PC-3 (cell line): Measurements from ENCODE around the gene ITGB4. TPM values are rescaled to one million over a fixed set of nuclear protein-coding genes. Genes with fewer than 3 reads are reported as not detected.
A peak's percentile ranks its signal among the peaks of the same experiment; 100 is the strongest.

ENCODE experiments used
- ATAC-seq: fragments of 200-7000 bp; cut with Tn5 transposase; 2 replicates; pipeline ENCODE4 v1.9.1; 2020; ENCODE audit warnings: mild to moderate bottlenecking, moderate library complexity
- BruUV-seq: library from RNA; stranded (reverse); fragments of 400-500 nt; replicated peaks from 2 replicates; lab custom pipeline; 2021; lab: Mats Ljungman, UMichigan
- CTCF ChIA-PET: fragments of 300-600 bp; sonication (Branson Sonifier 250); formaldehyde crosslinking; loops from one replicate; lab custom pipeline; 2022; ENCODE audit warnings: antibody characterized with exemption; lab: Charles Lee
- POLR2A ChIA-PET: fragments of 300-600 bp; sonication (Branson Sonifier 250); formaldehyde crosslinking; loops from one replicate; lab custom pipeline; 2022; ENCODE audit warnings: antibody characterized with exemption; ENCODE audit not compliant: unreplicated experiment; lab: Charles Lee
- DNase-seq: peaks from one replicate; pipeline ENCODE4 v3.0.0-alpha.2; 2015
- H2AFZ ChIP-seq: fragments of 300-600 bp; sonication (generic); 2 replicates; pipeline ENCODE4 v1.6.0; 2016; ENCODE audit warnings: antibody characterized with exemption, low read length
- H3F3A ChIP-seq: fragments of 300-600 bp; sonication (generic); one replicate; pipeline ENCODE4 v1.6.0; 2017; ENCODE audit warnings: antibody characterized with exemption, low read length, control low read depth, mild to moderate bottlenecking; ENCODE audit not compliant: unreplicated experiment
- H3K27ac ChIP-seq: fragments of 300-600 bp; sonication (generic); 2 replicates; pipeline ENCODE4 v1.5.1; 2016; ENCODE audit warnings: mild to moderate bottlenecking, low read length
- H3K27me3 ChIP-seq: fragments of 300-600 bp; sonication (generic); 2 replicates; pipeline ENCODE4 v1.6.1; 2016; ENCODE audit warnings: low read length, mixed read lengths
- H3K36me3 ChIP-seq: fragments of 300-600 bp; sonication (generic); 2 replicates; pipeline ENCODE4 v1.6.1; 2016; ENCODE audit warnings: low read depth, mixed run types, low read length, mixed read lengths
- H3K4me1 ChIP-seq: fragments of 300-600 bp; sonication (generic); 2 replicates; pipeline ENCODE4 v1.5.1; 2016; ENCODE audit warnings: low read length; ENCODE audit not compliant: insufficient read depth
- H3K4me2 ChIP-seq: fragments of 300-600 bp; sonication (generic); 2 replicates; pipeline ENCODE4 v1.6.0; 2016; ENCODE audit warnings: low read length
- H3K4me3 ChIP-seq: fragments of 300-600 bp; sonication (generic); 2 replicates; pipeline ENCODE4 v1.5.1; 2016; ENCODE audit warnings: mild to moderate bottlenecking, low read length, mixed read lengths
- H3K79me2 ChIP-seq: fragments of 300-600 bp; sonication (generic); 2 replicates; pipeline ENCODE4 v1.6.1; 2017; ENCODE audit warnings: low read length, mixed read lengths
- H3K9ac ChIP-seq: fragments of 300-600 bp; sonication (generic); 2 replicates; pipeline ENCODE4 v1.6.0; 2016; ENCODE audit warnings: mild to moderate bottlenecking, low read length
- H3K9me2 ChIP-seq: fragments of 300-600 bp; sonication (generic); replicated peaks from 2 replicates; pipeline ENCODE4 v1.6.1; 2016; ENCODE audit warnings: mixed run types, low read length, mixed read lengths
- H3K9me3 ChIP-seq: fragments of 300-600 bp; sonication (generic); 2 replicates; pipeline ENCODE4 v1.6.1; 2016; ENCODE audit warnings: low read length, mixed read lengths
- H4K20me1 ChIP-seq: fragments of 300-600 bp; sonication (generic); 2 replicates; pipeline ENCODE4 v1.6.1; 2016; ENCODE audit warnings: low read length, mixed read lengths
- EZH2 ChIP-seq: fragments of 300-600 bp; sonication (generic); IDR thresholded peaks from one replicate; pipeline ENCODE4 v1.6.1; 2017; ENCODE audit warnings: antibody characterized with exemption, mild to moderate bottlenecking, low read length; ENCODE audit not compliant: unreplicated experiment
- EZH2phosphoT487 ChIP-seq: fragments of 300-600 bp; sonication (generic); IDR thresholded peaks from 2 replicates; pipeline ENCODE4 v1.6.1; 2018; ENCODE audit warnings: mild to moderate bottlenecking, antibody characterized with exemption, low read length, borderline replicate concordance
- intact Hi-C: fragments of 100-400 bp; cut with micrococcal nuclease; formaldehyde crosslinking; loops from 2 replicates; pipeline ENCODE4 v1.9.0; 2023
- total RNA-seq: library from RNA; depleted of rRNA; stranded (reverse); fragments of >200 nt; gene quantifications from 2 replicates; pipeline ENCODE4 v1.2.3, GENCODE V29; 2014
- TF ChIP-seq, protein P1 (sequence below): fragments of 300-600 bp; sonication (generic); conservative IDR thresholded peaks from 2 replicates; pipeline ENCODE4 v1.5.1; 2017; ENCODE audit warnings: antibody characterized with exemption, low read depth, mild to moderate bottlenecking, low read length

The ITGB4 gene
- total RNA-seq, 1 experiment from 2014 or later: 273 TPM

DNA sequence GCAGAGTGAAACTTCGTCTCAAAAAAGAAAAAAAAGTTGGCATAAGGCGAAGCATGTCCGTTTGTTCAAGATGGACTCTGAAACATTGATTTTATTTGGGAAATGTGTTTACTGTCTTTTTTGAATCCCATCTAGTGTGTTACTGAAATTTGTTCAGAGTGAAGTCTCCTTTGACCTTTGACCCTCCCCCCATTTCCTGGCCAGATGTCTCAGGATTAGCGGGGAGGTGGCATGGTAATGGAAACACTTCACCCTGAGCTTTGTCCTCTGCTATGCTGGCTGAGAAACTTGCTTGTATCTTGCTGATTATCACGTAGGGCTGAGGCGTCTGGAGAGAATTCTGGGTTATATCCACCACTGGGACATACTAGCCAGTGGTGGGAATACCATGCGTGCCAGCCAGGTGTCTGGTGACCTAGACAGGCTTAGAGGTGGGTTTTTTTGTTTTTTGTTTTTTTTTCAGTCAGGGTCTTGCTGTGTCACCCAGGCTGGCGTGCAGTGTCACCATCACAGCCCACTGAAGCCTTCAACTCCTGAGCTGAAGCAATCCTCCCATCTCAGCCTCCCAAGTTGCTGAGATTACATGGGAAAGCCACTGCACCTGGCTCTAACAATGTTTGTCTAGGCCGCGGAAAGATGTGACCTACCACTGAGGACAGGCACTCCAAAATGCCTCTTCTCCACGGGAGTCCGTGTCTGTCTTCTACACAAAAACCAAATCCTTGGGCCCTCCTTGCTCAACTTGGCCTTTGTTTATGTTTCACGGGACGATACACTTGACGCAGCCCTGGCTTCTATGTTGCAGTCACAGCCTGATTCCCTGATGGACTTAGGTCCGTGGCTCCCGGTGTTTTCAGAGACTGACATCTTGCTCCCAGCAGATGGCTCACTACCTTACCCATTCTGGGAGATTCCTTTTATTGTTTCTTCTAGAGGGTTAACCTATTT is 50.3 kb downstream of the ITGB4 start:
- Histone ChIP-seq H3K79me2 (peaks cover 1% of the 10 kb centered on the region; the same call in 1 of the 2 replicates), H2AFZ (0 out of 2 replicates have a peak overlapping the region, but pooled peaks have one; percentile 24), H3K9me3 (no peaks in the 10 kb centered on the region), H3K27me3 (no peaks in the 10 kb centered on the region), H3K27ac (no peak overlapping the region), H3K4me3 (no peak overlapping the region), H3K4me2 (no peak overlapping the region), H3K4me1 (peaks cover 11% of the 10 kb centered on the region; the same call in 1 of the 2 replicates), H3K36me3 (peaks cover 3% of the 10 kb centered on the region), H3K9ac (no peak overlapping the region), H3F3A (peaks cover 9% of the 10 kb centered on the region), H3K9me2 (no peaks in the 10 kb centered on the region), H4K20me1 (peaks cover 5% of the 10 kb centered on the region)
- CTCF ChIA-PET: interaction anchor here (0.6 kb wide), 1 partner anchor 12 kb away, joined by 3 read pairs; no protein-coding TSS in a partner anchor
- POLR2A ChIA-PET: interaction anchor here (0.6 kb wide), 1 partner anchor 107 kb away, joined by 4 read pairs; the partner anchor contains the start of gene TRIM47
- TF ChIP-seq EZH2: no peak
- TF ChIP-seq, protein P1, sequence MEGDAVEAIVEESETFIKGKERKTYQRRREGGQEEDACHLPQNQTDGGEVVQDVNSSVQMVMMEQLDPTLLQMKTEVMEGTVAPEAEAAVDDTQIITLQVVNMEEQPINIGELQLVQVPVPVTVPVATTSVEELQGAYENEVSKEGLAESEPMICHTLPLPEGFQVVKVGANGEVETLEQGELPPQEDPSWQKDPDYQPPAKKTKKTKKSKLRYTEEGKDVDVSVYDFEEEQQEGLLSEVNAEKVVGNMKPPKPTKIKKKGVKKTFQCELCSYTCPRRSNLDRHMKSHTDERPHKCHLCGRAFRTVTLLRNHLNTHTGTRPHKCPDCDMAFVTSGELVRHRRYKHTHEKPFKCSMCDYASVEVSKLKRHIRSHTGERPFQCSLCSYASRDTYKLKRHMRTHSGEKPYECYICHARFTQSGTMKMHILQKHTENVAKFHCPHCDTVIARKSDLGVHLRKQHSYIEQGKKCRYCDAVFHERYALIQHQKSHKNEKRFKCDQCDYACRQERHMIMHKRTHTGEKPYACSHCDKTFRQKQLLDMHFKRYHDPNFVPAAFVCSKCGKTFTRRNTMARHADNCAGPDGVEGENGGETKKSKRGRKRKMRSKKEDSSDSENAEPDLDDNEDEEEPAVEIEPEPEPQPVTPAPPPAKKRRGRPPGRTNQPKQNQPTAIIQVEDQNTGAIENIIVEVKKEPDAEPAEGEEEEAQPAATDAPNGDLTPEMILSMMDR: peak; percentile 61
- no TSS peak for BruUV-seq
- peak; percentile 10; the same call in 1 of the 2 replicates for ATAC-seq
- intact Hi-C loops: loop anchor here (5.0 kb wide), 1 partner anchor 76 kb away; no protein-coding TSS in a partner anchor
- DNase-seq: peak; percentile 59

DNA sequence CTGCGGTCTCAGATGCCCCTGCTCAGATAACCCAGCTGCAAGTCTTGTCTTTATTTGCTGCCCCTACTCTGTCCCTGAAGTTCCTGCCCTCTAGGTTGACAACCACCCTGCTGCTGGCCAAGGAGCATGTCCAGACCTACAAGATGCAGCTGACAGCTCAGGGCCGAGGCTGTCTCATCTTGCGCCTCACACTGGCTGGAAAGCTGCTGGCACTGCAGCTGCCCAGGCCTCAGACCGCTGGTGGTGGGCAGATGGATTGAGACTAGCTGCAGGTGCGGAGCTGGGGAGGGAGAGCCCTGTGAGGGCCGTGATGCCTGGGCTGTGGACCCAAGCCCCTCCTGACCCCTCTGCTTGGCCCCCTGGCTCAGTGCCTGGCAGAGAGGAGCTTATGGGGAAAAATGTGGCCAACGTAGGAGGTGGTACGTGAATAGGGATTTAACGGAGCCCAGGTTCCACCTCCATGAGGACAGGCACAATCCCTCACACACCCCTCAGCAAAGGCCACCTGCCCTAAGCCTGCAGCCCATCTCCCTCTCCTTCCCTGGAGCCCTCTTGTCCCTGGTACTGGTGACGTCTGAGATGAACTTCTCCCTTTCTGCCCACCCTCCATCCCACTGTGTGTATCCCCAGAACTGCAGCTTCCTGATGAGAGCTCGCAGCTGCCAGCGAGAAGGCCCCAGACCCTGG is 52.0 kb downstream of the ITGB4 start:
- H3K4me1 ChIP-seq: peaks cover 23% of the 10 kb centered on the region
- CTCF ChIA-PET: interaction anchor here (1.0 kb wide), 1 partner anchor 72 kb away, joined by 4 read pairs; no protein-coding TSS in a partner anchor
- no peaks in the 10 kb centered on the region for H3K9me2 ChIP-seq
- H3F3A ChIP-seq: peaks cover 16% of the 10 kb centered on the region
- POLR2A ChIA-PET: no interaction called here
- H3K36me3 ChIP-seq: peaks cover 20% of the 10 kb centered on the region
- no peak for TF ChIP-seq EZH2phosphoT487
- TF ChIP-seq, protein P1: no peak
- DNase-seq: no peak
- no peak overlapping the region for H3K4me2 ChIP-seq
- peaks cover 22% of the 10 kb centered on the region for H4K20me1 ChIP-seq
- H3K27ac ChIP-seq: no peak overlapping the region
- no peak overlapping the region for H3K9ac ChIP-seq
- intact Hi-C loops: loop anchor here (5.0 kb wide), 1 partner anchor 74 kb away; no protein-coding TSS in a partner anchor
- no peak overlapping the region for H3K4me3 ChIP-seq
- no TSS peak for BruUV-seq
- ATAC-seq: no peak
- H3K27me3 ChIP-seq: no peaks in the 10 kb centered on the region
- H2AFZ ChIP-seq: no peak overlapping the region
- peaks cover 18% of the 10 kb centered on the region for H3K79me2 ChIP-seq
- no peaks in the 10 kb centered on the region for H3K9me3 ChIP-seq
